Activated effector memory CD4-positive, alpha-beta T cell treated with anti-CD3 and anti-CD28 coated beads, Interleukin-2, amount 50 U/mL, for 16 hours (primary cell): ENCODE data around the gene APBB2.
"Not testable (repeated sequence)": the region's sequence is repeated elsewhere in the genome, so short reads cannot be mapped to it uniquely, and the experiment has no call there.

Experiments used
- DNase-seq: peaks from one replicate; pipeline ENCODE4 v3.0.0-alpha.2; 2020

APBB2 gene

DNA sequence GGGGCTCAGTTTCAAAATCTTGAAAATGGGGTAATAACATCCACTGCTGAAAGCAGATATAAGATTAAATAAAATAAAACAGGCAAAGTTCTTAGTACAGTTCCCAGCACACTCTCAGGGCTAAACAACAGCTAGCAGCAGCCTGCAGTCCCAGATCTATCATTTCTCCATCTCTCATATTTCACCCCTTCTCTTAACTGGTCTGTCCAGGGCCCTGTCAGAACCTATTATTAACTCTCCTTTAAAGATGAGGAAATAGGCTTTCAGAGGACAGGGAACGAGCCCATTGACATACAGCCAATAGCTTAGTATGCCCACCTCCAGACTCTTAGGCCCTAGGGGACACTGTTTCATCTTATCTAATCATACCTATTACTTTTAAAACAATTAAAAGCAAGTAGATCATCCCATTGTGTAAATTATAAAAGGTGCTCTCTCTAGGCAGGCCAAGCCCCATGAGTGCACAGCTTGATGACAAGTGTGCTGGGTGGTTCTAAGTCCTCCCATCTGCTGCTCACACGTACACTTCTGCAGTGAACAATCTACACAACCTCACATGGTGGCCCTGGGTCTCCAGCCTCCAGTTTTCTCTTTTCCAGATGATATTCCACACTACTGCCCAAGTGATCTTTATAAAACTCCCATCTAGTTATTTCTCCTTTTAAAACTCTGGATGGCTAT lies 119.0 kb downstream of the APBB2 start:
- no peak for DNase-seq

DNA sequence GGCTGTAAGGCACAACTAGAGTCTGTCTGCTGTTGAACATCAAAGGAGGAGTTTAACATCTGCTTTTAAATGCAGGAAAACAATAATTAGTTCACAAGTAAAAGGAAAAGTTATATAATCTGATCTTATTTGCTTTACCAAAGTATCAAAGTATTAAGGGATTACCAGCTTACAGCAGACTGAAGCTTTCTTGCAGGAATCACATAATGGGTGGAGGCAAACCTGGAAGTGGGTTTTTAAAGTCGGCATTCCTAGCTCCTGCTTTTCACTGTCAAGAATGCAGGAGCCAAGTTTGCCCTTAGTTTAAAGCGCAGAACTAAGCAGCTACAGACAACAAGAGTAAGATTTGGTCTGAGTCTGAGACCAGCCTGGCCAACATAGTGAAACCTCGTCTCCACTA lies 122.2 kb downstream of the APBB2 start:
- DNase-seq, result no peak

- no peak for DNase-seq
These were observed 132.5 kb downstream of the APBB2 start for GRCh38 chr4:41081847-41082246.

- DNase-seq, result no peak
These were observed 133.4 kb downstream of the APBB2 start for GRCh38 chr4:41080976-41081375.

DNA sequence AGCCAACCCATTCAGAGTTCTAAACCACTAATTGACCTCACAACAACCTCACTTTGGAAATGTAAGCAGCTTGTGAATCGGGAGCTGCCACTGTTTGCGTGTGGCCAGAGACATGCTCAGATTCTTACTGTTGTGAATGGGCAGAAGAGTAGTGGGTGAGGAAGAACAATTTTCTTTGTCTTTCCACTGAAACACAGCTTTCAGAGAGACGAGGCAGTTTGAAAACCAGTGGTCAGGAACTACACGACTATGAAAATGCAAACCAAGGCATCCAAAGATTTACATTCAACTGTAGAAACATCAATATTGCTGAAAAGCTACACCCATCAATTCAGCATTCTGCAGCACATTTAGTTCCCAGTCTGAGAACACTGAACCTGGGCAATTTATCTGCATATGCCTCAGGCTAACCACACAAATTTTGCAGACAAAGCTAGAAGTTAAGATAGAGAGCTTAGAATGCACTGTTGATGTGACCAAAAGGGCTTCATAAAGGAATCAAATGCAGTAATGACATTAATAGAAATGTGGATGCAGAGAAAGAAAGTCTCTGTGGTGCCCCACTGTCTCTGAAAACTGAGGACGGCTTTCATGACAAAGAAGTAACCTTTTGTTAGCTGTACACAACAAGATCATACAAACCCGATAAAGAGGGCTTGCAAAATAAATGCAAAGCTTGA lies 134.3 kb downstream of the APBB2 start:
- no peak for DNase-seq

DNA sequence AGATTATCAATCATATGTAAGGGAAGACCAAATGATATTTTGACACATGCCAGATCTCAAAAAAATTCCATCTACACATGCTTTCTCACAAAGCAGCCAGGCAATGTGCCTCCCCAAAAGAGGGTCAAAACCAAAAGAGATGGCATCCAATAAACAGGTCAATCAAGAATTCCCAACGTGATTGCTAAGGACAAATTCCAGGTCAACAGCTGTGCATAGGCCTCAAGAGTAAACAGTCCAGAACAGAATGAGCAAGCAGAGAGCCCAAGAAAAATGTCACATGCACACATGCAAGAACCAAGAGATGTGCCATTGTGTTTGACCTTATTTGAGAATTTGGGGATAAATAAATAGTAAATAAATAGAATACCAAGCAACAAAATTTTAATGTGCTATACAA lies 136.7 kb downstream of the APBB2 start:
- DNase-seq, result no peak

- no peak for DNase-seq
These were observed 137.9 kb downstream of the APBB2 start for GRCh38 chr4:41076481-41076880.

GRCh38 chr4:41074215-41074614 lies 140.1 kb downstream of the APBB2 start:
- DNase-seq, result no peak

DNA sequence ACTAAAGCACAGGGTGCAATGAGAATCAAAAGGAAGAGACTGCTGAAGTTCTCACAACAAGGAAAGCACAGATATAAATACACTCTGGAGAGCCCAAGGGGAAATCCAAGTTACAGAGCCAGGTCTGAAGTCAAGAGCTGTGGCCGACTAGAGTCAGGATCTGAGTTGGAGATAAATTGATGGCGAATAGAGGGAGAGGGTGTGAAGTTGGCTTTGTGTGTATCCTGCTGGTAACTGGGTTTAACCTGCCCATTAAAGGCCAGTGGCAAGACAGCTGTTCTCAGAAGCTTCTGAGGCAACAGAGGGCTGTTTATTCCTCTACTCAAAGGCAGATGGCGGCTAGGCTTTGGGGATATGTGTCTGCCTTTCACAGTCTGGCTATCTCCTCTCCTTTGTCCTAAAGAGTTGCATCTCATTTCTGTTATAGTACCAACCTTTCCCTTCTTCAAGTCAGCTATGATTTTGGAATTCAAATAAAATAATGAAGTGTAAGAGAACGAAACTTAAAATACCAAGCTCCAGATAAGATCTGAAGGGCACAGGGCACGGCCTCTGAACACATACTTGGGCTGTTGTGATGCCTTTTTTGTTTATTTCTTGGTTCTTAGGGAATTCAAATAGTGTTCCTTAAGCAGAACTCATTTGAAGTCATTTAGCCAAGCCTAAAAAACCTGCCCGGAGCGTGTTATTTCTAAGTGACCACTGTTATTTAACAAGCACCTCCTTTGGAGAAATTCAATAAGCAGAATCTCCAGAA lies 142.1 kb downstream of the APBB2 start:
- DNase-seq, result no peak

DNA sequence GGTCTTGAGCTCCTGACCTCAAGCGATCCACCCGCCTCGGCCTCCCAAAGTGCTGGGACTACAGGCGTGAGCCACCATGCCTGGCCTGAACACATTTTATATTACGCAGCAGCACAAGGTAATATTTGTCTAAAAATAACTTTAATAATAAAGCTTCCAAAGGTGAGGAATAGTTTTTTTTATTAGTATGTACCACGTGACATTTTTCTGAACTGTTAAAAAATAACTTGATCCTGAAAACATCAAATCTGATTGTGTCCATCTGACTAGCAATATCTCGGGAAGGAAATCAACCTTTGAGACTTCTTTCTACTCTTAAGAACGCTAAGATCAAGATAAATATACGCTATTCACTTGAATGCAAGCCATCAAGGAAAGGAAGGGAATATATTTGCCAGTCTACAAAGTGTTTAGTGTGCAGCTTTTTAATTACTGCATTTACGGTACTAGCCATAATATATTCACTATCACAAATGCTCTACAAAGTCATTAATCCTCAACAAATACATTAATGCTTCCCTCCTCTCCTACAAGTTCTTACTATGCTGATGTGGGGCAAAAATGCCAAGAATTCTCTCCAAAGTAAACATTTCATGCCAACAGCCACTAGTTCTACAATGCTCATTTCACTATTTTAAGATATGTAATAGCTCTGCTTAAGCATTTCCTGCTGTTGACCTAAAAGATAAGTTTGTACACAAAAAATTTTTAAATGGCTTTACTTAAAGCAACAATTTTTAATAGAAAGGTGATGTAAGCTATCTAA lies 143.6 kb downstream of the APBB2 start:
- no peak for DNase-seq

GRCh38 chr4:41069838-41070237 lies 144.5 kb downstream of the APBB2 start:
- no peak for DNase-seq

GRCh38 chr4:41069257-41069656 lies 145.1 kb downstream of the APBB2 start:
- DNase-seq, result no peak

- DNase-seq, result no peak
These were observed 147.0 kb downstream of the APBB2 start for GRCh38 chr4:41067369-41067768.

- DNase-seq, result no peak
These were observed 148.3 kb downstream of the APBB2 start for GRCh38 chr4:41066049-41066448.

- no peak for DNase-seq
These were observed 148.8 kb downstream of the APBB2 start for GRCh38 chr4:41065434-41066006.

DNA sequence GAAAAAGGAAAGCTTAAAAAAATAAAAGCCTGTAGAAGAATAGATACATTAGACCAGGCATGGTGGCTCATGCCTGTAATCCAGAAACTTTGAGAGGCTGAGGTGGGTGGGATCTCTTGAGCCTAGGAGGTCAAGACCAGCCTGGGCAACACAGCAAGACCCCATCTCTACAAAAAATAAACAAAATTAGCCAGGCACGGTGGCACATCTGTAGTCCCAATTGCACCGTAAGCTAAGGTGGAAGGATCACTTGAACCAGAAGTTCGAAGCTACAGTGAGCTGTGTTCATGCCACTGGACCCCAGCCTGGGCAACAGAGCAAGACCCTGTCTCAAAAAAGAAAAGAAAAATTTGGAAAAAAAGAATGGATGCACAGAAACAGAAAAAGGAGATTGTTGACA lies 149.4 kb downstream of the APBB2 start:
- no peak for DNase-seq

DNA sequence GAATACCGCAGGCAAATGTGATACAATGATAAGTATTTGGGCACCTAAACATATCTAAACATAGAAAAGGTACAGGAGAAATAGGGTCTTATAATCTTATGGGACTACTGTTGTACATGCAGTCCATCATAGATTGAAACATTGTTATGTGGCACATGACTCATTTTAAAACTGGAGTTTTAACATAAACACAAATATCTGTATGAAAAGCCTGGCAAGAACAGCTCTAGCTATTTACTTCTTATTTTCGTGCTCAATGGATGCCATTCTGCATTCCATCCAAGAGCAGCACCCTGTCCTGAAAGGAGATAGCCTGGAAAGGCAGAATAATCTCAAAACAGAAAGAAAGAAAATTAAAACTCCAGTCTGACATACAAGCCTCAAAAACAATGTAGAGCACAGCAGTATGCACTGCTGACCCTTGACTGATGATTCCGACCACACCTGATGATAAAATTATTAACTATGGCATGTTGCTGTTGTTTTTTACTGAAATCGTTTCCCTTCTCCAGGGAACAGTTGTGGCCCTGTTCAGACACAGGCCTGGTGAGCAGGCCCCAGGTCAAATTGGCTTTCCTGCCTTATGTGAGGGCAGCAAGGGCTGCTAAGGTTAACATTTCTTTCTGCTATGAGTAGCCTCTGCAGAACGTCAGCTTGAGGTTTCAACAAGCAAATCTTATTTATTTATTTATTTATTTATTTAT lies 152.7 kb downstream of the APBB2 start:
- DNase-seq, result no peak

GRCh38 chr4:41060352-41061334 lies 153.7 kb downstream of the APBB2 start:
- no peak for DNase-seq

DNA sequence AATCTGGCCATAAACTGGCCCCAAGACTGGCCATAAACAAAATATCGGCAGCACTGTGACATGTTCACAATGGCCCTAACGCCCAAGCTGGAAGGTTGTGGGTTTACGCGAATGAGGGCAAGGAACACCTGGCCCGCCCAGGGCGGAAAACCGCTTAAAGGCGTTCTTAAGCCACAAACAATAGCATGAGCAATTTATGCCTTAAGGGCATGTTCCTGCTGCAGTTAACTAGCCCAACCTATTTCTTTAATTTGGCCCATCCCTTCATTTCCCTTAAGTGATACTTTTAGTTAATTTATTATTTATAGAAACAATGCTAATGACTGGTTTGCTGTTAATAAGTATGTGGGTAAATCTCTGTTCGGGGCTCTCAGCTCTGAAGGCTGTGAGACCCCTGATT lies 154.9 kb downstream of the APBB2 start:
- not testable (repeated sequence) for DNase-seq

DNA sequence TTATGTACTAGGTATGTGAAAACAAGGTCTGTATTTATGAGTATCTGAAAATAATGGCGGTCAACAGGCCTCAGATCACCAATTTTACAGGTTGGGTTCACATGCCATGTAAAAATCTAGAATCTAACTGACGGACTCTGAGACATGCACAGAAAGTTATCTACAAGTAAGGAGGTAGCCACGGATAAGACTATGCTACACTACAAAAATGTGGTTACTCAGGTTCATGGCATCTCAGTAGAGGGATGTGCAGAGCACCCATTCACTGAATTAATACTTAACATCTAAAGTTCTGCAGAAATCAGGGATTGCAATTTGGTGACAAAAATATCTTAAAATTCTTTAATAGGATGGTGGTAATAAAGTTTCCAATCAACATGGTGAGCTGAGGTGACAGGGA lies 155.9 kb downstream of the APBB2 start:
- DNase-seq, result no peak

DNA sequence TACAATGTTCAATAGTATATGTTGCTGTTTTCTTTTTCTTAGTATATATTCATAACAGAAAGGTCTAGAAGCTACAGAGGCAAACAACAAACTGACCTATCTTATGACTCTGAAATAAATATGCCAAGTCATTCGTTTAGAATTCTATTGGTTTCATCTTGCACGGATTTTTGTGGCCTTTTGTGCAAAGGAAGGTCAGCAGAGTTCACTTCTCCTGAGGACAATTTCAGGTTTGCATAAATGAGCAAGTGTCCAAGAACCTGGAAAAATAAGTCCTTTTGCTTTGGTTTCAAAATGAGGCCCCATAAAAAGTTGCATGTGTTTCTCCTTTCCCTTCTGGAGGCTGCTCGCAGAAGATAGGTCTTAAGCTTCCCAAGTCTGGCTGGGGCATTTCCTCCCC lies 156.9 kb downstream of the APBB2 start:
- DNase-seq, result no peak
